NCI-H510A treated with DMSO at 0.1 percent for 48 hours (cell line): ENCODE measurements around the gene FSIP1.
A peak's percentile ranks its signal among the peaks of the same experiment; 100 is the strongest.

Experiments used
- DNase-seq: peaks from one replicate; lab custom pipeline; 2025; lab: John Stamatoyannopoulos, UW

The FSIP1 gene

GRCh38 chr15:39582286-39582976, 200.2 kb downstream of the FSIP1 start:
- DNase-seq: no peak

- DNase-seq: peak; percentile 0
Observed at GRCh38 chr15:39581793-39582285, 200.8 kb downstream of the FSIP1 start.

- no peak for DNase-seq
Observed at GRCh38 chr15:39581242-39581792, 201.3 kb downstream of the FSIP1 start.

- peak; percentile 38 for DNase-seq
Observed at GRCh38 chr15:39580485-39581241, 202.0 kb downstream of the FSIP1 start, which contains the start of gene THBS1. Gene THBS1 (plus strand): TSS chr15:39581079. CDS start chr15:39581858, 779 bp downstream.

DNA sequence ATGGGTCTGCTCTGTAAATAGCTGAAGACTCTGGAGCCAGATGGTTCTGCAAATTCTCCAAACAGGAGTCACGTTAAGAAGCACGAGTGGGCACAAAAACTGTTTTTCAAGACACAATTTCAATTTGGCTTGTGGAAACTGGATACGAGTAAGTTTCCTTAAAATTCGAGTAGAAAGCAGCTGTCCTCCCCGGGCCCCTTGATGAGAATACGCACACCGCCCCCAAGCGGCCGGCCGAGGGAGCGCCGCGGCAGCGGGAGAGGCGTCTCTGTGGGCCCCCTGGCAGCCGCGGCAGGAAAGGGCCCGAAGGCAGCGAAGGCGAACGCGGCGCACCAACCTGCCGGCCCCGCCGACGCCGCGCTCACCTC, 202.5 kb downstream of the FSIP1 start:
- peak; percentile 82 for DNase-seq

DNA sequence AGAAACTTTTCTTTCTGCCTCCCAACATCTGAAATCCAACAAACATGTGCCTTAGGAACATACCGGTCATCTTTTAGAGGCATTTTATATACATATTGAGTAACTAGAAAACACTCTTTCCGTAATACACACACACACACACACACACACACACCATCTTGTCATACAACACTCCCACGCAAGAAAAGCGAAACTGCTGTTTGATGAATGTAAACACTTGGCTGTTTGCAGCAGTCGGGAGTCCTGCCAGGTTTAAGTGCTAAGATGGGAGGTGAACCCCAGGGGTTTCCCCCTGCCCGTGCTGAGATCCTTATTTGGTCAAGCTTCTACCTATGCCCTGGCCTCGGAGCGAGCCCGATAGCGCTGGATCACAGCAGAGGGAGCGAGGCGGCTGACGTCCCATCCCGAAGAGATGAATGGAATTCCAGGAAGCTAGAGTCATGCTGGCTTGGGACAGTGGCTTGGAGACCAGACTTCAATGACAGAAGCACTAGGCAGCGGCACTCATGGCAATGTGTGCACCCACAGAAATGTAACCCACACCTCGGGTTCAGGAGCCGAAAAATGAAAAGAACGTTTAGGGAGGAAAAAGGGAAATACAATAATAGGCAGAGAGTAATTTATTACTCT, 203.0 kb downstream of the FSIP1 start:
- no peak for DNase-seq

- no peak for DNase-seq
Observed at GRCh38 chr15:39578851-39579486, 203.7 kb downstream of the FSIP1 start.

GRCh38 chr15:39575180-39575579, 207.5 kb downstream of the FSIP1 start:
- DNase-seq: no peak

DNA sequence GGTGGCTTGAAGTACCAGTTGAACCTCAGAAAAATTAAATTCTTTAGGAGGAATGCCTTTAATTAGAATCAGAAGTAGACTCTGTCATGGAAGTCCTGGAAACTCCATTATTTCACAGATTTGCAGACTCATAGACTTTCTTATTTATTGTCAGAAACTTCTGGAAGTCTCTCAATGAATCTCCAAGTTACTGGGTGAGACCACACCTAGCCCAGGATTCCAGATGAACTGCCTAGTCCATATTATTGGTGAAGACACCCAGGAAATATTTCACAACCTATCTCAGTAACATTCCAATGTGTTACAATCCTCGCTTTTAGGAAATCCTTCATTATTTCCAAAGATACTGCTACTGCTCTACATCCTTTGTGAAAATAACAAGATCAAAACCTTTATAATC, 208.2 kb downstream of the FSIP1 start:
- DNase-seq: no peak

- DNase-seq: no peak
Observed at GRCh38 chr15:39573844-39574243, 208.8 kb downstream of the FSIP1 start.

- DNase-seq: no peak
Observed at GRCh38 chr15:39573287-39573686, 209.4 kb downstream of the FSIP1 start.

- no peak for DNase-seq
Observed at GRCh38 chr15:39565851-39566250, 216.8 kb downstream of the FSIP1 start.

DNA sequence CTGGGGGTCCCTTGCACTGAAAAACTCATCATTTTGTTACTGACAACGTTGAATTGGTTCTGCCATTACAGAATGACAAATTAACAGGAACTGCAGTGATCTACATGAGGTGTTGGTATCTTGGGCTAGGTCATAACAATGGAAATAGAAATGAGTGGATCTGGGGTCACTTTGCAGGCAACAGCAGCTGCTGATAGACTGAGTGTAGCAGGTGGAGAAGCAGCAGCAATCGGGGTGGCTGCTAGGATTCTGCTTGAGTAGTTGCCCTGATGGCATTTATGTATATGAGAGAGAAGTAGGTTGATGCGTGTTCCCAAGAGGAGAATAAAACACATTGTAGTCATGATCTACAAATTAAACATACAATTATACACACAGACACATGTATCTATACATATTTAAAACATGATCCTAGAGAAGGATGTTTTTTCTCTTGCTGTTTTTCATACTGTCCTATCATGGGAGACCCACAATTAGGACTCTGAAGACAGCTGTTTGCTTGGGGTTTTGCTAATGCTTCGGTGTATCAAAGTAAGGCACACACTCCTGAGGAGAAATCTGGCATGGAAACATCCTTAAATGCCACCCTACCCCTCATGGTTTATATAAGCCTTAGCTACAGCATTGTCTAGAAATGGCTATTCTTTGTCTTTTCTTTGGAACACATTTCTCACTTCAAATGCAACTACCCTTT, 217.5 kb downstream of the FSIP1 start:
- no peak for DNase-seq

GRCh38 chr15:39558421-39558820, 224.2 kb downstream of the FSIP1 start:
- DNase-seq: no peak

DNA sequence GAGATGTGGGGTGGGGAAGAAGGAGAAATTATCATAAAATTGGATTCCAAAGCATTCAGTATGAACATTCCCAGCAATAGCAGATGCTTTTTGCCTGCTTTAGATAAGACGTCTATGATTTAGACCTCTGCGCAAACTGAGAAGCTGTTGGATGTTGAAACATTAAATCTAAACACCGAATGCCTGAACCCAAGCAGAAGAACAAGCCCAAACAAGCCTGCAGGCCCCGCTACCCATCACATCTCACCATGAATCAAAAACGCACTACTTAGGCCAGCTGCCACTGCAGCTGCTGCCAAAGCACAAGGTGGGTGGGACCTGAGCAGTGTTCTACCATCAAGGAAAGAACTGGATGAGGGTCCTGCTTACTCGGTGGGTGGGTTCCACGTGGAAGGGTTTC, 226.2 kb downstream of the FSIP1 start:
- peak; percentile 10 for DNase-seq

DNA sequence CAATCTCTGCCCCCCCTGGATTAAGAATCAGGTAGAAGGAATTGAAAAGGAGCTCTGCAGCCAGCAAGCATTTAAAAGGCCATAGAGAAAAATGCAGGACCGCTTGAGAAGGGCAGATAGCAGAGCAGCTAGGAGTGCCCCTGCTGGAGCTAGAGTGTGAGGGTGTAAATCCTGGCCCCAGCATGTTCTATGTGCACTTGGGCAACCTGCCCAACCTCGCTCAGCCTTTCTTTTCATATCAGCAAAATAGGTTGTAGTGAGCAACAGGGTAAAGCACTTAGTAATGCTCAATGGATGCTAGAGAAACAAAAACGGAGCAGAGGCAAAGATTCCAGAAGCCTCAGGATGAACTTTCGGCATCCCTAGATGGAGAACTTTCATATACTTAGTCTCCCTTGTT, 226.8 kb downstream of the FSIP1 start:
- DNase-seq: no peak

DNA sequence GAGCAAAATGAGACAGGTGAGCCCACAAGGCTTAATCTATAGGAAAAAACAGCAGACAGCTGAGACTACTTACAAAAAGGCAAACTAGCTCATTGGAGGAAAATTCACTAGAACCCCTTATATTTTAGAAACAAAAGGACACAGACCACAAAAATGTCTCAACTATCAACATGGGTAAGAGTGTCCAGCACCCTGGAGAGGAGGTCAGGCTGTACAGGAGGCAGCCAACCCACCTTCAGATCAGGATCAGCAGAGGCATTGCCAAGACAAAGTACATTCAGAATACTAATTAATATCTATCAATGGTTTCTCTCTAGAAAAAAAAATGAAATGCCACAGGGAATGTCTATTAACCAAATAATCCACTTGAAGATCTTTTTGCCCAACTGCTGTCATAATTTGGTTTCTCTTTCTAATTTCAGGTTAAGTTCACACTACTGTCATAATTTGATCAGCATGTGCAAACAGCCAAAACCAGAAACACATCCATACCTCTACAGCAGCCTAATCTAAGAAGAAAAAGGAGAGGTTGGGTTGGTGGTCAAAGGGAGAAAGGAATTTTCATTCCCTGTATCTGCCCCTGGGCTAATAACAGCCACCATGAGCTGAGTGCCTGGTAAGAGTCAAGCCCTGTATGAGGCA, 227.8 kb downstream of the FSIP1 start:
- DNase-seq: no peak

DNA sequence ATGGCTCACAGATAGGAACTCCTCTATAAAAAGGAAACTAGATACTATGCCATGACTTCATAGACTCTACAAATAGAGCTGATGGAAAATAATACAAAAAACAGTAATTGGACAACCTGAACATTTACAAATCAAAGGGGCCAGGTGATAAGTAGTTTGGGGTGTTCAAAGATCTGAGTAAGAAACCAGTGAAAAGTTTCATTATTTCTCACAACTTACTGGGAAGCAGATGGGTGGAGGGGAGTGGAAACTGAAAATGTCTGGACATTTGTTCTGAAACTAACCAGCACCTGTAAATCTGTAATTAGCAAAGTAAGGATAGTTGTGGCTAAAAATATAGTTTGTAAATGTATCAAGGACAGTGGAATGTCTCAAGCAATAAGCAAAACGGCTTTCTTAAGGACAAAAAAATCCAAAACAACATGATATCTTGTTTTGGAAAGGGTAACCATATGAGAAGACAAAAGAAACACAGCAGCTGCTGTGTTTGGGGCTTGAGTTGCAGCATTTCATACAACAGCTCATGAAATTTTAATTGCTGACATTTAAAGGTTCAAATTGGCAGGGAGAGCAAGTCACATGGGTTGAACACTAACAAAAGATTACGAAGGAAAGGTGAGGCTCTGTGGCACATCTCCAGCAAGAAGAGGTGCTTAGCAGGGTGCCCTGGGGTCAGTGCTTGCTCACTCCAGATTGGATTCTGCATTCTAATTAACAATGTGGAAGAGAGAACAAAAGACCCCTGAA, 228.5 kb downstream of the FSIP1 start:
- no peak for DNase-seq

DNA sequence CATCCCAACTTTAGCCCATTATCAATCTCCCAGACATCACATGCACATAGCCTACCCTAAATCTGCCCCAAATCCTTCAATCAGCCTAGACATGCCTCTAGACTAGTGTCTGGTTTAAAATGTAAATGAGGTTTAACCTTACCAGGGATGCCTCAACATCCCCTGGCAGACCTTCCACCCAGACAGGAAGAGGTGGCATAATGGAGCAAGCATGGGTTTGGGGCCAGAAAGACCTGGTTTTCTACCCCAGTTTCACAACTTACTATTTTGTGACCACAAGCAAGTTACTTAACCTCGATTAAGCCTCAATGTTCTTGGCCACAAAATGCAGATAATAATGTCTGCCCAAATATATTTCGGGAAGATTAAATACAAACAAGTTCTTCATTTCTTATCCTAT, 230.1 kb downstream of the FSIP1 start:
- DNase-seq: no peak

DNA sequence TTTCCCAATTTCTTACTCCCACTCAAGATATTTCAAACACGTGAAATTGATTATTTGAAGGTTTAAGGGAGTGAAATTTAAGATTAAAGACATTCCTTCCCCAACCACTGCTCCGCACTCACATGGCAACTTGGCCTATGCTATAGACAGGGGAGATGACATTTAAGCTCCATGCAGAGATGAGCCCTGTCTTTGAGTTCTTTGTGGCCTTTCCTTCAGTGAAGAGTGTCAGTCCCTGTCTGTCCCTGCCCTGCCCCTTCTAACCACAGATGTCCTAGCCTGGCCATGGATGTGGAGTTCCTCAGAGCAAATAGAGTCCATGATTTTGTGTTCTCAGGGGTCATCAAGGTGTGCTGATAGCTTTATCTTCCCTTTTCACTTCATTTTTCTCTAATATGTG, 231.2 kb downstream of the FSIP1 start:
- no peak for DNase-seq
